Suprapubic skin (tissue), 3 donors: ENCODE data around the gene DNAJC5.

Experiments used
- POLR2A ChIP-seq, 2 donors: fragments of 450-650 bp; IDR thresholded peaks; one replicate each; pipeline ENCODE4 v1.6.1; 2017; ENCODE audit warnings: antibody characterized with exemption in 2 of 2, mild to moderate bottlenecking in 2 of 2, moderate library complexity in 2 of 2
- TF ChIP-seq, protein P1 (sequence below), 2 donors: fragments of 200-600 bp in 1 of 2; fragments of 450-650 bp in 1 of 2; sonication (generic) in 1 of 2; IDR thresholded peaks; one replicate each; pipeline ENCODE4 v1.5.1; 2016 to 2019; ENCODE audit warnings: antibody characterized with exemption in 2 of 2, mild to moderate bottlenecking in 1 of 2, moderate library complexity in 1 of 2

DNA sequence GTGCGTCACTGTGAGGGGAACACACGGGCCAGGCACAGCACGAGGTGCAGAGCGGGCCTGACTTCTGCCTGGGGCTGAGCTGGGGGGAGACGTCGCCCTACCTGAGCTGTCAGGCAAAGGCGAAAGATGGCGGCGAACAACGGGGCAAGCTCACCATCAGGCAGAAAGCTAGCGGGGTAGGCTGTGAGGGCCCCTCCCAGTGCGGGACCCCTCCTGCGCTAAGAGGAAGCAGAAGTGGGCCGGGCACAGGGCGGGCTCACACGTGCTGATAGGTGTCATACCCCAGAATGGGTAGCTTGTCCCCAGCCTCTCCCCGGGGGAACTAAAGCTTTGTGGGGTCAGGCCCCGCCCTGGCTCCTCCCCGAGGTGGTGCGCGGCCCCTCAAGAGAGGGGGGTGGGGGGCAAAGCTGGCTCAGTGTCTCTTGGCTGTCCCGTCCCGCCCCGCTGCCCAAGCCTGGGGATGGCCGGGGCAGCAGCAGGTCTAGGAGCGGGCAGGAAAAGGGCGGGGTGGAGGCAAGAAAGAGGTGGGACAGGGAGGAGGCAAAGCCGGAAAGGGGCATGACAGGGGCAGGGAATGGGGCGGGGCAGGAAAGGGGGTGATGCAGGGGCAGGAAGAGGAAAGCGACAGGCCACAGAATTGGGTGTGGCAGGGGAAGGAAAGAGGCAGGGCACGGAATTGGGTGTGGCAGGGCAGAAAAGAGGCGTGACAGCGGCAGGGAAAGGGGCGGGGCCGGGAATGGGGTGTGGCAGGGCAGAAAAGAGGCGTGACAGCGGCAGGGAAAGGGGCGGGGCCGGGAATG lies 46.6 kb downstream of the DNAJC5 start:
- TF ChIP-seq, protein P1, sequence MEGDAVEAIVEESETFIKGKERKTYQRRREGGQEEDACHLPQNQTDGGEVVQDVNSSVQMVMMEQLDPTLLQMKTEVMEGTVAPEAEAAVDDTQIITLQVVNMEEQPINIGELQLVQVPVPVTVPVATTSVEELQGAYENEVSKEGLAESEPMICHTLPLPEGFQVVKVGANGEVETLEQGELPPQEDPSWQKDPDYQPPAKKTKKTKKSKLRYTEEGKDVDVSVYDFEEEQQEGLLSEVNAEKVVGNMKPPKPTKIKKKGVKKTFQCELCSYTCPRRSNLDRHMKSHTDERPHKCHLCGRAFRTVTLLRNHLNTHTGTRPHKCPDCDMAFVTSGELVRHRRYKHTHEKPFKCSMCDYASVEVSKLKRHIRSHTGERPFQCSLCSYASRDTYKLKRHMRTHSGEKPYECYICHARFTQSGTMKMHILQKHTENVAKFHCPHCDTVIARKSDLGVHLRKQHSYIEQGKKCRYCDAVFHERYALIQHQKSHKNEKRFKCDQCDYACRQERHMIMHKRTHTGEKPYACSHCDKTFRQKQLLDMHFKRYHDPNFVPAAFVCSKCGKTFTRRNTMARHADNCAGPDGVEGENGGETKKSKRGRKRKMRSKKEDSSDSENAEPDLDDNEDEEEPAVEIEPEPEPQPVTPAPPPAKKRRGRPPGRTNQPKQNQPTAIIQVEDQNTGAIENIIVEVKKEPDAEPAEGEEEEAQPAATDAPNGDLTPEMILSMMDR (IDR thresholded peaks at IDR 0.05): no peak
- TF ChIP-seq POLR2A (IDR thresholded peaks at IDR 0.05): no peak
